GM12878 (cell line): ENCODE results near the gene BCL2L13. TPM values are rescaled to one million over a fixed set of nuclear protein-coding genes. Genes with fewer than 3 reads are reported as not detected.

Experiments used
- ATAC-seq: fragments of 200-7000 bp; cut with Tn5 transposase; 3 replicates; pipeline ENCODE4 v1.9.1; 2020; ENCODE audit warnings: mild to moderate bottlenecking, moderate library complexity
- BruUV-seq: library from RNA; stranded (reverse); fragments of 400-500 nt; replicated peaks from 2 replicates; lab custom pipeline; 2021; lab: Mats Ljungman, UMichigan
- CTCF ChIA-PET: fragments of 300-600 bp; sonication (Branson Sonifier 250); formaldehyde crosslinking; extraction: SDS; loops from one replicate; lab custom pipeline; 2021; ENCODE audit warnings: inconsistent platforms; lab: Yijun Ruan, JAX
- POLR2A ChIA-PET: fragments of 350-600 bp; formaldehyde crosslinking; extraction: SDS; loops from one replicate; lab custom pipeline; 2021; ENCODE audit warnings: inconsistent platforms; lab: Charles Lee
- RAD21 ChIA-PET: fragments of 300-600 bp; sonication (Branson Sonifier 250); formaldehyde crosslinking; loops from one replicate; lab custom pipeline; 2023; ENCODE audit warnings: antibody characterized with exemption; ENCODE audit not compliant: unreplicated experiment; lab: Charles Lee
- SMC1A ChIA-PET: fragments of 300-600 bp; sonication (Branson Sonifier 250); formaldehyde crosslinking; loops from one replicate; lab custom pipeline; 2023; ENCODE audit not compliant: unreplicated experiment, uncharacterized antibody; lab: Charles Lee
- DNase-seq: peaks from one replicate; pipeline ENCODE4 v3.0.0-alpha.2; 2011; ENCODE audit warnings: low read depth, low spot score
- FAIRE-seq: peaks from 3 replicates; lab custom pipeline; 2011; peaks lifted over from hg19 to GRCh38; lab: Jason Lieb, UNC
- H2AFZ ChIP-seq: 2 replicates; pipeline ENCODE4 v1.6.0; 2011; ENCODE audit warnings: low read depth, low read length, control low read depth; ENCODE audit not compliant: control insufficient read depth
- H3K27ac ChIP-seq: 2 replicates; pipeline ENCODE4 v1.5.1; 2011; ENCODE audit warnings: control low read depth; ENCODE audit not compliant: control insufficient read depth, insufficient read depth
- H3K27me3 ChIP-seq, 2 experiments: replicated peaks in 1 of 2; 2 replicates each; pipeline versions ENCODE4 v1.6.0 to v1.6.1; 2011; ENCODE audit warnings: low read length in 1 of 2; ENCODE audit not compliant: control insufficient read depth in 2 of 2, insufficient read depth in 2 of 2
- H3K36me3 ChIP-seq, 2 experiments: 2 replicates each; pipeline ENCODE4 v1.5.1; 2011; ENCODE audit warnings: low read length in 1 of 2; ENCODE audit not compliant: control insufficient read depth in 2 of 2, insufficient read depth in 2 of 2
- H3K4me1 ChIP-seq: 2 replicates; pipeline ENCODE4 v1.6.1; 2011; ENCODE audit warnings: mild to moderate bottlenecking, low read length, moderate library complexity, mixed read lengths; ENCODE audit not compliant: control insufficient read depth, insufficient read depth
- H3K4me2 ChIP-seq: 2 replicates; pipeline ENCODE4 v1.6.0; 2011; ENCODE audit warnings: control low read depth; ENCODE audit not compliant: control insufficient read depth, insufficient read depth
- H3K4me3 ChIP-seq: fragments of 200-600 bp; sonication (generic); 2 replicates; pipeline ENCODE4 v1.5.1; 2016
- H3K79me2 ChIP-seq: 2 replicates; pipeline ENCODE4 v1.6.0; 2011; ENCODE audit warnings: low read length; ENCODE audit not compliant: control insufficient read depth, insufficient read depth
- H3K9ac ChIP-seq: 2 replicates; pipeline ENCODE4 v1.8.0; 2011; ENCODE audit warnings: low read length, control low read depth, mixed read lengths; ENCODE audit not compliant: control insufficient read depth, insufficient read depth
- H3K9me3 ChIP-seq: replicated peaks from 3 replicates; pipeline ENCODE4 v1.5.1; 2011; ENCODE audit warnings: mild to moderate bottlenecking, low read length; ENCODE audit not compliant: control insufficient read depth, insufficient read depth
- H4K20me1 ChIP-seq: 2 replicates; pipeline ENCODE4 v1.6.0; 2011; ENCODE audit not compliant: control insufficient read depth, insufficient read depth
- BHLHE40 ChIP-seq, 2 experiments: fragments of 450-650 bp in 1 of 2; IDR thresholded peaks; 2 replicates each; pipeline ENCODE4 v1.6.1; 2011 to 2017; ENCODE audit warnings: low read depth in 2 of 2, borderline replicate concordance in 1 of 2, improper control_type of control experiment in 1 of 2, low read length in 1 of 2, mild to moderate bottlenecking in 1 of 2
- BMI1 ChIP-seq: fragments of 450-650 bp; IDR thresholded peaks from 2 replicates; pipeline ENCODE4 v1.6.1; 2016; ENCODE audit warnings: mild to moderate bottlenecking, moderate library complexity, borderline replicate concordance
- CBX3 ChIP-seq: fragments of 200-600 bp; sonication (generic); IDR thresholded peaks from 2 replicates; pipeline ENCODE4 v1.6.1; 2016; ENCODE audit warnings: low read depth, borderline replicate concordance
- EED ChIP-seq: sonication (generic); IDR thresholded peaks from 2 replicates; pipeline ENCODE4 v1.6.1; 2016; ENCODE audit warnings: antibody characterized with exemption, low read depth
- ELK1 ChIP-seq: IDR thresholded peaks from 2 replicates; pipeline ENCODE4 v1.6.1; 2012; ENCODE audit warnings: low read depth, low read length, improper control_type of control experiment
- IKZF2 ChIP-seq, 2 experiments: fragments of 450-650 bp; IDR thresholded peaks; 2 replicates each; pipeline ENCODE4 v1.6.1; 2017; ENCODE audit warnings: mild to moderate bottlenecking in 2 of 2, moderate library complexity in 2 of 2
- IRF5 ChIP-seq: fragments of 450-650 bp; IDR thresholded peaks from 2 replicates; pipeline ENCODE4 v1.6.1; 2017; ENCODE audit warnings: borderline replicate concordance
- JUNB ChIP-seq: IDR thresholded peaks from 2 replicates; pipeline ENCODE4 v1.6.1; 2016; ENCODE audit warnings: antibody characterized with exemption, mild to moderate bottlenecking
- MEF2B ChIP-seq: fragments of 450-650 bp; IDR thresholded peaks from 2 replicates; pipeline ENCODE4 v1.6.1; 2018; ENCODE audit warnings: mild to moderate bottlenecking, moderate library complexity; ENCODE audit not compliant: partially characterized antibody, poor library complexity, severe bottlenecking
- MLLT1 ChIP-seq: fragments of 450-650 bp; IDR thresholded peaks from 2 replicates; pipeline ENCODE4 v1.6.1; 2016; ENCODE audit warnings: mild to moderate bottlenecking
- MYC ChIP-seq: IDR thresholded peaks from 2 replicates; pipeline ENCODE4 v1.6.1; 2011; ENCODE audit warnings: mild to moderate bottlenecking, low read length, moderate library complexity, inconsistent platforms; ENCODE audit not compliant: insufficient read depth, insufficient replicate concordance, insufficient read length, severe bottlenecking
- NFIC ChIP-seq: IDR thresholded peaks from 2 replicates; pipeline ENCODE4 v1.6.1; 2012; ENCODE audit warnings: low read depth, mild to moderate bottlenecking, inconsistent platforms, low read length, moderate library complexity
- NR2C1 ChIP-seq: fragments of 450-650 bp; IDR thresholded peaks from 2 replicates; pipeline ENCODE4 v1.6.1; 2017; ENCODE audit warnings: antibody characterized with exemption, mild to moderate bottlenecking, moderate library complexity
- PKNOX1 ChIP-seq: fragments of 450-650 bp; IDR thresholded peaks from 2 replicates; pipeline ENCODE4 v1.6.1; 2016; ENCODE audit warnings: mild to moderate bottlenecking
- TCF3 ChIP-seq: IDR thresholded peaks from 2 replicates; pipeline ENCODE4 v1.6.1; 2012; ENCODE audit warnings: low read depth, mild to moderate bottlenecking, low read length, borderline replicate concordance; ENCODE audit not compliant: insufficient read depth
- YY1 ChIP-seq: IDR thresholded peaks from 2 replicates; pipeline ENCODE4 v1.6.1; 2011; ENCODE audit warnings: low read depth, mild to moderate bottlenecking, low read length
- ZNF207 ChIP-seq: fragments of 450-650 bp; IDR thresholded peaks from 2 replicates; pipeline ENCODE4 v1.6.1; 2014; ENCODE audit warnings: antibody characterized with exemption, mild to moderate bottlenecking, borderline replicate concordance
- ZNF217 ChIP-seq: fragments of 450-650 bp; IDR thresholded peaks from 2 replicates; pipeline ENCODE4 v1.6.1; 2017; ENCODE audit warnings: antibody characterized with exemption, mild to moderate bottlenecking
- WGBS: methylation state at CpG from one replicate; pipeline ENCODE4 v1.1.6; 2016; ENCODE audit warnings: low lambda C conversion rate; ENCODE audit not compliant: insufficient replicate concordance, insufficient coverage; ENCODE audit errors: missing lambda C conversion rate; 5-methylcytosine and 5-hydroxymethylcytosine counted together
- in situ Hi-C: fragments of 300-500 bp; cut with MboI; formaldehyde crosslinking; loops from 9 replicates; pipeline ENCODE4 v1.14.3; 2018; ENCODE audit warnings: mixed read lengths
- intact Hi-C: fragments of 100-400 bp; cut with micrococcal nuclease; formaldehyde crosslinking; loops from one replicate; pipeline ENCODE4 v1.14.2; 2022; ENCODE audit not compliant: unreplicated experiment
- polyA plus RNA-seq, 11 experiments: library from polyadenylated mRNA; depleted of rRNA in 4 of 11; unstranded in 6 of 11; stranded (reverse) in 5 of 11; fragments of >200 nt; fragmentation: Nextera tagmentation in 4 of 11; fragmentation: Illumina TruSeq in 1 of 11; extraction: Ambion mirVana in 4 of 11; extraction: Trizol in 1 of 11; gene quantifications; 1 replicate in 1 of 11; 2 replicates in 10 of 11; pipeline versions ENCODE4 v1.2.1 to v1.2.3, GENCODE V29; 2011 to 2016; ENCODE audit warnings: inconsistent platforms in 2 of 11, missing spikeins in 2 of 11, low read depth in 1 of 11
- total RNA-seq, 4 experiments: library from RNA; depleted of rRNA in 3 of 4; stranded (reverse); fragments of >200 nt in 3 of 4; fragmentation: Illumina TruSeq in 1 of 4; extraction: Trizol in 1 of 4; gene quantifications; 2 replicates each; pipeline versions ENCODE4 v1.2.1 to v1.2.3, GENCODE V29; 2013 to 2021

BCL2L13 gene
- total and polyA plus RNA-seq, 10 of the 15 experiments (the other 5 are each of a cell fraction or from before 2014, with no cell fraction given): 18.6 to 30.6 (median 28.2) TPM

- TF ChIP-seq IRF5 (no peak), ZNF217 (no peak), BHLHE40 (IDR thresholded peaks at IDR 0.05; ENCODE audit: borderline replicate concordance in 1 of 2, low read depth in 2 of 2, low read length in 1 of 2) (no peak), MLLT1 (no peak), ZNF207 (no peak), ELK1 (no peak)
Measured at GRCh38 chr22:17613280-17613679, 25.3 kb upstream of the BCL2L13 start (continued).

GRCh38 chr22:17627961-17628405 lies 10.6 kb upstream of the BCL2L13 start:
- FAIRE-seq (no peak), ATAC-seq (peak; percentile 5; the same call in 2 of the 3 replicates), DNase-seq (no peak)
- H2AFZ ChIP-seq: no peak overlapping the region
- intact Hi-C loops: loop anchor here (5.0 kb wide), 1 partner anchor 149 kb away; no protein-coding TSS in a partner anchor
- H3K79me2 ChIP-seq: peaks cover 28% of the 10 kb centered on the region
- H3K9ac ChIP-seq: peak overlapping the region; percentile 94
- in situ Hi-C loops: loop anchor here (25.0 kb wide), 1 partner anchor 1809 kb away; the partner anchor contains the start of genes C22orf39, HIRA and MRPL40
- H3K27me3 ChIP-seq: no peaks in the 10 kb centered on the region
- H3K36me3 ChIP-seq: peaks cover 0 to 4% of the 10 kb centered on the region in 2 experiments; a peak in 1 of 4 replicates
- ChIA-PET POLR2A (interaction anchor here (0.6 to 0.7 kb wide), 2 partner anchors 10 to 703 kb away, joined by 3 read pairs; no protein-coding TSS in a partner anchor), CTCF (interaction anchor here (0.7 to 1.2 kb wide), 2 partner anchors 10 to 448 kb away, joined by 3 read pairs; no protein-coding TSS in a partner anchor), SMC1A (no interaction called here), RAD21 (interaction anchor here (0.7 kb wide), 1 partner anchor 70 kb away, joined by 3 read pairs; no protein-coding TSS in a partner anchor)
- TSS peak; percentile 94 for BruUV-seq
- H3K27ac ChIP-seq: peak overlapping the region; percentile 76
- H3K9me3 ChIP-seq: no peaks in the 10 kb centered on the region
- H4K20me1 ChIP-seq: no peaks in the 10 kb centered on the region
- peak overlapping the region; percentile 98 for H3K4me3 ChIP-seq
- 3% methylated on average over 24 of the region's 24 CpGs for WGBS
- H3K4me1 ChIP-seq: no peaks in the 10 kb centered on the region
- peak overlapping the region; percentile 77 for H3K4me2 ChIP-seq
- TF ChIP-seq NR2C1 (no peak), BMI1 (no peak), JUNB (no peak), MEF2B (no peak), PKNOX1 (no peak), MYC (no peak), YY1 (0 out of 2 replicates have a peak, but pooled peaks have one; percentile 4), NFIC (no peak), IKZF2 (IDR thresholded peaks at IDR 0.05) (peak in 1 of 2 experiments; percentile 11; a peak in 1 of 4 replicates), TCF3 (no peak), EED (no peak), CBX3 (no peak)
